NCI-H2171 treated with DMSO at 0.1 percent for 48 hours (cell line): Measurements from ENCODE around the gene B3GNT8.
"Not testable (repeated sequence)": the region's sequence is repeated elsewhere in the genome, so short reads cannot be mapped to it uniquely, and the experiment has no call there.

Source experiments
- DNase-seq: peaks from one replicate; lab custom pipeline; 2025; lab: John Stamatoyannopoulos, UW

Gene B3GNT8, protein sequence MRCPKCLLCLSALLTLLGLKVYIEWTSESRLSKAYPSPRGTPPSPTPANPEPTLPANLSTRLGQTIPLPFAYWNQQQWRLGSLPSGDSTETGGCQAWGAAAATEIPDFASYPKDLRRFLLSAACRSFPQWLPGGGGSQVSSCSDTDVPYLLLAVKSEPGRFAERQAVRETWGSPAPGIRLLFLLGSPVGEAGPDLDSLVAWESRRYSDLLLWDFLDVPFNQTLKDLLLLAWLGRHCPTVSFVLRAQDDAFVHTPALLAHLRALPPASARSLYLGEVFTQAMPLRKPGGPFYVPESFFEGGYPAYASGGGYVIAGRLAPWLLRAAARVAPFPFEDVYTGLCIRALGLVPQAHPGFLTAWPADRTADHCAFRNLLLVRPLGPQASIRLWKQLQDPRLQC

GRCh38 chr19:41426952-41427646 is at the start of gene B3GNT8:
TSS of gene B3GNT8 (minus strand) at chr19:41427374. CDS start at chr19:41426778, 596 bp downstream.
- peak; percentile 86 for DNase-seq

- DNase-seq, result no peak
Observed at GRCh38 chr19:41476583-41476982, 49.4 kb upstream of the B3GNT8 start.

DNA sequence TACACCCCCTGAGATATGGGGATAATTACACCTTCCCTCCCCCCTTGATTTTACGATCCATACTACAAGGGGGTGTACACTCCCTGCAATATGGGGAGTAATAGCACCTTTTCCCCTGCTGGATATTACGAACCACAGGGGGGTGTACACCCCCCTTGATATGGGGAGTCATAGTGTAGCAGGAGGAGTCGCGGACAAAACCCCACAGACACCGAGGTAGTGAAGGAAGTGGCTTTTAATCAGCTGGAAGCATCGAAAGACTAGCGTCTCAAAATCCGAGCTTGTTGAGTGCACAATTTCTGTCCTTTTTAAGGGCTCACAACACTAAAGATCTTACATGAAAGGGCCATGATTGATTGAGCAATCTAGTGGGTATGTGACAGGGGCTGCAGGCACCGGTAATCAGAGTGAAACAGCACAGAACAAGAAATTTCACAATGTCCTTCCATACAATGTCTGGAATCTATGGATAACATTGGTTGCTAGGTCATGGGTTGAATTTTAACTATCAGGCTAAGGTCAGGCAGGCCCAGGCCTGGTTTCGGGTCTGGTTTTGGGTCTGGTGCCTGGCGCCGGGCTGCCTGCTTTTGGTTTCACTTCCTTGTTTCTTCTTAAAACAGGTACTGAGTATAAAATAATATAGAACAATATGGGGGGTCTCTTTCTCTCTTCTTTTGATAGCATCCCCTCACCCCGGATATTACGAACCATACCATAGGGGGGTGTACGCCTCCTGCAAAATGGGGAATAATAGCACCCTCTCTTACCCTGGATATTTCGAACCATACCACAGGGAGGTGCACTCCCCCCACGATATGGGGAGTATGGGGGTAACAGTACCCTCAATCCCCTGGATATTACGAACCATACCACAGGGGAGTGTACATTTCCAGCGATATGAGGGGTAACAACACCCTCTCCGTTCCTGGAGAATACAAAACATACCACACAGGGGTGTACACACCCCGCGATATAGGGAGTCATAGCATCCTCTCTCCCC is 36.4 kb upstream of the B3GNT8 start:
- DNase-seq, result not testable (repeated sequence)

GRCh38 chr19:41462497-41462896 is 35.3 kb upstream of the B3GNT8 start:
- DNase-seq, result no peak

- no peak for DNase-seq
Observed at GRCh38 chr19:41457241-41457640, 30.1 kb upstream of the B3GNT8 start.

DNA sequence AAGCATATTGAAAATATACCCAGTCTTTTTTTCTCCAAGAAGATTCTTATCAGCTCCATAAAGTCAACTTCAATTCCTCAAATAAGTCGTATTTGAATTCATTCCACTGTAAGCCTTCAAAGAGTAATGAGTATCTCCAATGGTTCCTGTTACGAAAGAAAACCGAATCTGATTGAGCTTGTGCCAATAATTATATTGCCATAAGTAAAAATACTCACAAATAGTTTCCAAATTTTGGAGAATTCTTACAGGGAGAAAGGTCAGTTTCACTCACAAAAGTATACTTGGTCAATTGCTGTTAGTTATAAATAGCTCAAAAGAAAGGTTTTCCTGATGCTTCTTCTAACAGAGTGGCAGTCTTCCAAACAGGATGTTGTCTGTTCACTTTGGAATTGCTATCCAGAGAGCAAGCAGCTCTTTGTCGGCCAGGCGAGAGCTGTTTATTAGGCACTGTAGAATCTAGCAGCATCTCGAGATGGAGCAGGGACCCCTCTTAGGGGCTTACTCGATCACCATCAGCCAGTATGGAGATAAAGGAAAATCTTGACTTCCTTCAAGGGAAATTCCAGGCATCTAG is 29.3 kb upstream of the B3GNT8 start:
- no peak for DNase-seq

DNA sequence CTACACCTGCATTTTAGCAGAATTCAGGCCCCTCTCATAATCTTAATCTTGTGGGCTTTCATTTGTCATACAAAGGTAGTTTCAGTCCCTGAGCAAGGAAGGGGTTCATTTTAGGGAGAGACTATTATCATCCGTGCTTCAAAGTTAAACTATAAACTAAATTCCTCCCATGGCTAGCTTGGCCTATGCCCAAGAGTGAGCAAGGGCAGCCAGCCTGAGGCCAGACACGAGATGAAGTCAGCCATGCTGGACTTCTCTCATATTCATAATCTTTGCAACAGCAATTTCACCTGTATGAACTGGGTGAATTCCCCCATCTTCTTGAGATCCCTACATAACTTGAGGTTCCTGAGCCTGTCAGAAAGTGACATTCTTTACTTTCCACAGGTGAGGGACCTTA is 28.8 kb upstream of the B3GNT8 start:
- DNase-seq, result no peak

- DNase-seq, result no peak
Observed at GRCh38 chr19:41452584-41453275, 25.6 kb upstream of the B3GNT8 start.

DNA sequence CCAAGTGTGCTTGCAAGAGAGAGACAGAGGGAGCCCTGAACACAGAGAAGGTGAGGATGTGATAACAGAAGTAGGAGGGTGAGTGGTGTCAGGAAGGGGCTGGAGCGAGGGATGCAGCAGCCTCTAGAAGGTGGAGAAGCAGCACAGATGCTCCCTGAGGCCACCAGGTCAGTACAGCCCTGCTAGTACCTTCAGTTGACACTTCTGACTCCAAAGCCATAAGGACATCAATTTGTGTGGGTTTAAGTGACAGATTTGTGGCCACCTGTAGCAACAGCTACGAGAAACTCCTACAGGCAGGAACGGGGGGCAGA is 22.6 kb upstream of the B3GNT8 start:
- no peak for DNase-seq

DNA sequence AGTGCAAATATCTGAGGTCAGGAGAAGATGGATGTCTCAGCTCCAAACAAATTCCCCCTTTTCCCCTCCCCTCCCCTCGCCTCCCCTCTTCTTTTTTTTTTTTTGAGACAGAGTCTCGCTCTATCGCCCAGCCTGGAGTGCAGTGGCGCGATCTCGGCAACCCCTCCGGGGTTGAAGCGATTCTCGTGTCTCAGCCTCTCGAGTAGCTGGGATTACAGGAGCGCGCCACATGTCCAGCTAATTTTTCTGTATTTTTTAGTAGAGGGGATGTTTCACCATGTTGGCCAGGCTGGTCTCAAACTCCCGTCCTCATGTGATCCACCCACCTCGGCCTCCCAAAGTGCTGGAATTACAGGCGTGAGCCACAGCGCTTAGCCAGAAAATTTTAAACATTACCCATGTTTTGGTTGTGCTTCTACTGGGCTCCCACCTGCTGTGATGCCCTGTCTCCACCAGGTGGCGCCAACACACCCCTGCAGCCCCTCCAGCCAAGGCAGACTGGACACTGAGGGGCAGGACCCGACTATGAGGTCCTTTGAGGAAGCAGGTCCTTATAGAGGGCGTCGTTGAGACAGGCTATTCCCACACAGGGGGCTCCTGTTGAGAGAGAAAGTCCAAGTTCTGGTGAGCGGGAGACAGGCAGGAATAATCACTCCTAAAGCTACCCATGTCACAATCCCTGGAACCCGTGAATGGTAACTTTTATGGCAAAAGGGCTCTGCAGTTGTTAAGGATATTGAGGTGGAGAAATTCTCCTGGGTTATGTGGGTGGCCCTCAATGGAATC is 22.1 kb upstream of the B3GNT8 start:
- peak; percentile 22 for DNase-seq

GRCh38 chr19:41447732-41448332 is 20.7 kb upstream of the B3GNT8 start:
- DNase-seq, result no peak

- no peak for DNase-seq
Observed at GRCh38 chr19:41445575-41445974, 18.4 kb upstream of the B3GNT8 start.

DNA sequence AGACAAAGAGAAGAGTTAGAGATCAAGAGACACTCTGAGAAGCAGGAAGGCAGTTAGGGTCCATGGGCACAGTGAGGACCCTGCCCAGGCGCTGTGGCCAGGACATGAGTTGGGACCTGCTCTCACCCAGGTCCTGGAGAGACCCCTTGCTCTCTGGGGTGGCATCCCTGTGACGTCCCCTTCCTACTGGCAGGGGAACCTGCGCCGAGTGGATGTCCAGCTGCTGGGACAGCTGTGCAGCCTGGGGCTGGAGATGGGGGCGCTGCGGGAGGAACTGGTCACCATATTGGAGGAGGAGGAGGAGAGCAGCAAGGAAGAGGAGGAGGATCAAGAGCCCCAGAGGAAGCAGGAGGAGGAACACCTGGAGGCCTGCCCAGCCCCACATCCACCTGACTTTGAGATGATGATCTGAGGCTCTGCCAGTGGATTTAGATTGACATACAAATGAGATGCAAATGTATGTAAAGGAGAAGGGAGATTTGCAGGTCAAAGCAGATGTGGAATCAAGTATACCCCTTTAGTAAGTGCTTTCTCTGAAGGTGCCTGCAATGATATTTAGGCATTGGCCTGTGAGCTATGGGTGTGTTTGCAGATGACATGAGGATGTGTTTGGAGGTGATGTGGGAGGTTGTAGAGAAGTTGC is 16.8 kb upstream of the B3GNT8 start:
- no peak for DNase-seq

DNA sequence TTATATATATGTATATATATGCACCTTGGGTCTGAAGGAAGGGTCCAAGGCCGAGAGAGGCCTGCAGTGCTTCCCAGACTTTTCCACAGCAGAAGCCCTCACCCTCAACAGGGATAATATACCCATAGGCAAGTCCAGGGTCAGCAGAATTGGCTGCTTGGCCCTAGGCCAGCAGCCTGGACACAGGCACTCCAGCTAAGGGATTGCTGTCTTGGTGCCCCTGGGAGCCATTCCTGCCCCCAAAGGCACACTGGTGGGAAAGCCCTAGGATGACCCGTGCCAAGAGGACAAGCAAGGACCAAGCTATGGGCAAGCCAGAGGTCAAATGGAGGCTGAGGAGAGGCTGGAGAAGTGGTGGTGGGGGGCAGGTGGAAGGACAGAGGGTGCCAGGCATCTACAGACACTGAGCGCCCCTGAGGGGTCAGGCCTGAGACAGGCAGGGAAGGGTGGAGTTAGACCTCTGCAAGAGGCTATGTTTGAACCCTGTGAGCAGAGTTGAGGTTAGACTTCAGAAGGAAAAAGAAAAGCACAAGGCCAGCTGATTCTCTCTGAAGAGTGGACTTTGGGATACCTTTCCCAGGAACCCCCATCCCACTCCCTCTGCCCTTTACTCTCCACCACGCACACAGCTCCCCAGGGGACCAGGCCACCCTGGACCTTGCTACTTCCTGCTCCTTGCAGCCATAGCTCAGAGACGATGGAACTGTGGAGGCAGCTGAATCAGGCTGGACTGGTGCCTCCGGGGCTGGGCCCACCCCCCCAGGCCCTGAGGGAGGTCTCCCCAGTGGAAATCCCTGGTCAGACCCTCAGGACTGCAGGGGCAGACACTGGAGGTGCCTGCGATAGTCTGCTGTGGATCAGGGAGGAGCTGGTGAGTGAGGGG is 15.5 kb upstream of the B3GNT8 start, which contains the start of gene ERICH4:
Gene ERICH4, plus strand, starts transcription at position 684 of the 883 bp plus-strand sequence. Its CDS starts 14 bp downstream, at position 698.
- DNase-seq, result no peak

DNA sequence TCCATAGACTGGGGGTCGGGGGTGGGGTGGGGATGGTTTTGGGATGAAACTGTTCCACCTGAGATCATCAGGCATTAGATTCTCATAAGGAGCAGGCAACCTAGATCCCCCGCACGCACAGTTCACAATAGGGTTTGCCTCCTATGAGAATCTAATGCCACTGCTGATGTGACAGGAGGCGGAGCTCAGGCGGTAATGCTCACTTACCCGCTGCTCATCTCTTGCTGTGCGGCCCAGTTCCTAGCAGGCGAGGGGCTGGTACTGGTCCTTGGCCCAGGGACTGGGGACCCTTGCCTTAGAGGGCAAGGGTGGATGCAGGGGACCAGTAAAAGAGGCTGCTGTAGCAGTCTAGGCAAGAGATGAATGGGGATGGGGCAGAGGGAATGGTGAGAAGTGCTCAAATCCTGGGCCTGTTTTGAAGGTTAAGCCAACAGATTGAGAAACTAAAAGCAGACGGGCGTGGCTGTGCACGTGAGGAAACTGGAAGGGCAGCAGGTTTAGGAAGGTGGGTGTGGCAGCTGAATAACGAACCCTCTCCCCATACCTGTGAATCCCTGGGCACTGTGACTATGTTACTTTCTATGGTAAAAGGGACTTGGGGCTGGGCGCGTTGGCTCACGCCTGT is 14.3 kb upstream of the B3GNT8 start:
- DNase-seq, result no peak

DNA sequence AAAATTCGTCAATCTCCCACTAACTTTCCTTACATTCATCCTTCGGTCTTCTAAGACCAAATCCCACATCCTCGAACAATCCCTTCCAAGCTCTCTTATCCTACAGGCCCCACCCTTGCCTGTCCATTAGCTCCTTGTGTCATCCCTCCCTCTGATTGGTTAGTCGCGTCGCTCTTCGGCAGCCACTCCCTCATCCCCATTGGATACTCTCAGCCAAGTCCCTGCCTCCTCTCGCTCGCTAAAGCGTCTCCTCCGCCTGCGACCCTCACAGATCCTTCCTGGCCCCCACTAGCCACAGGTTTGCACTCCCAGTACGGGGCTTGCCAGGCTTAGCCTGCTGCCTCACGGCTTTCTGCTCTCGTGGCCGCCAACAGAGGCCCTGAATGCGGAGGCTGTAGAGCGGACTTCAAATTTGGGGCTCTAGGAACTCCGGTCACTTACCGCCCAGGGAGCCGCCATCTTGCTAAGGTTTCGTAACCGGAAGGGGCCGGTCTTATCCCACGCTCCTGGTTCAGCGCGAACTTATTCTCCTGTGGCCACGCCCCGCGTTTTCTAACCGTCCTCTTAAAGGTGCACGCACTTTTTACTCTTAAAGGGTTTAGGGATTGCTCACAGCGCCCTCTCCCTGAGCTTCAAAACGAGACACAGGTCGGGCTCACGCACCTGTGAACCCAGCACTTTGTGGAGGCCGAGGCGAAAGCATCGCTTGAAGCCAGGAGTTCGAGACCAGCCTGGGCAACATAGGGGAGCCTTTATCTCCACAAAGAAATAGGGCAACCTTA is 12.5 kb upstream of the B3GNT8 start, which contains the start of gene DMAC2:
Gene DMAC2, minus strand, starts transcription at position 472 of the 782 bp plus-strand sequence. Its CDS starts 13 bp downstream, at position 459.
- DNase-seq, result peak; percentile 98
